Measurements from ENCODE around the gene SDF4. TPM values are rescaled to one million over a fixed set of nuclear protein-coding genes. Genes with fewer than 3 reads are reported as not detected.

Gene SDF4
- total and polyA plus RNA-seq, 2 donors (not counting 1 experiment from before 2014, with no cell fraction given), result 127 to 133 TPM

GRCh38 chr1:1240348-1240732 is 8.5 kb upstream of the SDF4 start:
- H3K27ac ChIP-seq (ENCODE audit: insufficient read depth, low read length), result no peak overlapping the region
- peaks cover 6% of the 10 kb centered on the region for H3K4me1 ChIP-seq (ENCODE audit: control insufficient read depth, extremely low read depth, insufficient read depth, low read length)
- no peak overlapping the region for H3K4me3 ChIP-seq (replicated peaks in 1 of 4; ENCODE audit: control extremely low read depth in 1 of 4, insufficient read depth in 1 of 4, low read depth in 3 of 4, low read length in 4 of 4)
- H3K9me3 ChIP-seq (ENCODE audit: control insufficient read depth, insufficient read depth, low read depth, low read length), result no peaks in the 10 kb centered on the region
- no peaks in the 10 kb centered on the region for H3K27me3 ChIP-seq (ENCODE audit: control insufficient read depth, insufficient read depth, low read length)
- no peaks in the 10 kb centered on the region for H3K36me3 ChIP-seq (ENCODE audit: control insufficient read depth, insufficient read depth, low read length)
- no peak for DNase-seq (ENCODE audit: low read depth in 2 of 2)
- no peaks in the 10 kb centered on the region for H3K79me2 ChIP-seq (ENCODE audit: control insufficient read depth, insufficient read depth, low read length)
- no peak overlapping the region for H3K4me2 ChIP-seq (ENCODE audit: extremely low read depth, insufficient read depth, low read length)
- H2AFZ ChIP-seq (ENCODE audit: low read length), result no peak overlapping the region
- H3K9ac ChIP-seq (ENCODE audit: insufficient read depth, low read length), result no peak overlapping the region
- TF ChIP-seq EZH2 (IDR thresholded peaks at IDR 0.05; ENCODE audit: low read length, missing control alignments) (no peak), CTCF (conservative IDR thresholded peaks at IDR 0.05 in 1 of 2, IDR thresholded peaks at IDR 0.05 in 1 of 2; ENCODE audit: low read depth in 1 of 2, low read length in 2 of 2) (no peak)
- H4K20me1 ChIP-seq (ENCODE audit: control insufficient read depth, extremely low read depth, insufficient read depth, low read length), result no peaks in the 10 kb centered on the region

GRCh38 chr1:1239614-1240347 is 8.0 kb upstream of the SDF4 start:
- H2AFZ ChIP-seq (ENCODE audit: low read length), result no peak overlapping the region
- no peak for DNase-seq (ENCODE audit: low read depth in 2 of 2)

GRCh38 chr1:1239227-1239613 is 7.4 kb upstream of the SDF4 start:
- H3K36me3 ChIP-seq (ENCODE audit: control insufficient read depth, insufficient read depth, low read length), result peaks cover 3% of the 10 kb centered on the region
- H3K9me3 ChIP-seq (ENCODE audit: control insufficient read depth, insufficient read depth, low read depth, low read length), result no peaks in the 10 kb centered on the region
- H4K20me1 ChIP-seq (ENCODE audit: control insufficient read depth, extremely low read depth, insufficient read depth, low read length), result no peaks in the 10 kb centered on the region
- H3K9ac ChIP-seq (ENCODE audit: insufficient read depth, low read length), result no peak overlapping the region
- H3K79me2 ChIP-seq (ENCODE audit: control insufficient read depth, insufficient read depth, low read length), result peaks cover 2% of the 10 kb centered on the region
- no peak overlapping the region for H3K4me3 ChIP-seq (replicated peaks in 1 of 4; ENCODE audit: control extremely low read depth in 1 of 4, insufficient read depth in 1 of 4, low read depth in 3 of 4, low read length in 4 of 4)
- H2AFZ ChIP-seq (ENCODE audit: low read length), result no peak overlapping the region
- TF ChIP-seq EZH2 (IDR thresholded peaks at IDR 0.05; ENCODE audit: low read length, missing control alignments), result no peak
- peaks cover 6% of the 10 kb centered on the region for H3K4me1 ChIP-seq (ENCODE audit: control insufficient read depth, extremely low read depth, insufficient read depth, low read length)
- DNase-seq (ENCODE audit: low read depth in 2 of 2), result no peak
- H3K27me3 ChIP-seq (ENCODE audit: control insufficient read depth, insufficient read depth, low read length), result no peaks in the 10 kb centered on the region
- no peak overlapping the region for H3K4me2 ChIP-seq (ENCODE audit: extremely low read depth, insufficient read depth, low read length)
- H3K27ac ChIP-seq (ENCODE audit: insufficient read depth, low read length), result no peak overlapping the region

More at GRCh38 chr1:1239614-1240347, 8.0 kb upstream of the SDF4 start:
- no peaks in the 10 kb centered on the region for H3K27me3 ChIP-seq (ENCODE audit: control insufficient read depth, insufficient read depth, low read length)
- no peak for TF ChIP-seq EZH2 (IDR thresholded peaks at IDR 0.05; ENCODE audit: low read length, missing control alignments)
- no peak for TF ChIP-seq CTCF (conservative IDR thresholded peaks at IDR 0.05 in 1 of 2, IDR thresholded peaks at IDR 0.05 in 1 of 2; ENCODE audit: low read depth in 1 of 2, low read length in 2 of 2)
- no peaks in the 10 kb centered on the region for H3K36me3 ChIP-seq (ENCODE audit: control insufficient read depth, insufficient read depth, low read length)
- H3K79me2 ChIP-seq (ENCODE audit: control insufficient read depth, insufficient read depth, low read length), result no peaks in the 10 kb centered on the region
- no peak overlapping the region for H3K4me2 ChIP-seq (ENCODE audit: extremely low read depth, insufficient read depth, low read length)
- no peaks in the 10 kb centered on the region for H4K20me1 ChIP-seq (ENCODE audit: control insufficient read depth, extremely low read depth, insufficient read depth, low read length)
- H3K4me3 ChIP-seq (replicated peaks in 1 of 4; ENCODE audit: control extremely low read depth in 1 of 4, insufficient read depth in 1 of 4, low read depth in 3 of 4, low read length in 4 of 4), result no peak overlapping the region
- no peak overlapping the region for H3K27ac ChIP-seq (ENCODE audit: insufficient read depth, low read length)
- no peak overlapping the region for H3K9ac ChIP-seq (ENCODE audit: insufficient read depth, low read length)
- no peaks in the 10 kb centered on the region for H3K9me3 ChIP-seq (ENCODE audit: control insufficient read depth, insufficient read depth, low read depth, low read length)
- peaks cover 6% of the 10 kb centered on the region for H3K4me1 ChIP-seq (ENCODE audit: control insufficient read depth, extremely low read depth, insufficient read depth, low read length)

All from fibroblast of lung (primary cell).